Stomach smooth muscle (tissue), 2 donors: Measurements from ENCODE around the gene LSM4.

Source experiments
- H3K27ac ChIP-seq: one replicate; pipeline ENCODE4 v1.7.0; 2013; ENCODE audit warnings: mild to moderate bottlenecking, low read length, inconsistent platforms
- H3K27me3 ChIP-seq, 2 donors: one replicate each; pipeline ENCODE4 v1.7.0; 2013; ENCODE audit warnings: low read length in 2 of 2; ENCODE audit not compliant: insufficient read depth in 2 of 2, control insufficient read depth in 1 of 2
- H3K36me3 ChIP-seq, 2 donors: one replicate each; pipeline ENCODE4 v1.7.0; 2013; ENCODE audit warnings: low read length in 2 of 2; ENCODE audit not compliant: control insufficient read depth in 2 of 2, insufficient read depth in 2 of 2
- H3K4me1 ChIP-seq: one replicate; pipeline ENCODE4 v1.7.0; 2013; ENCODE audit warnings: low read length; ENCODE audit not compliant: control insufficient read depth, insufficient read depth
- H3K4me3 ChIP-seq, 2 donors: one replicate each; pipeline ENCODE4 v1.7.0; 2013; ENCODE audit warnings: low read length in 2 of 2
- H3K9ac ChIP-seq, 2 donors: one replicate each; pipeline ENCODE4 v1.7.0; 2013; ENCODE audit warnings: low read length in 2 of 2, mild to moderate bottlenecking in 1 of 2
- H3K9me3 ChIP-seq, 2 donors: one replicate each; pipeline ENCODE4 v1.7.0; 2013; ENCODE audit warnings: low read length in 2 of 2; ENCODE audit not compliant: control insufficient read depth in 2 of 2
- donor health status: healthy.
- donor health status: Pancreatic carcinoma.

The LSM4 gene

DNA sequence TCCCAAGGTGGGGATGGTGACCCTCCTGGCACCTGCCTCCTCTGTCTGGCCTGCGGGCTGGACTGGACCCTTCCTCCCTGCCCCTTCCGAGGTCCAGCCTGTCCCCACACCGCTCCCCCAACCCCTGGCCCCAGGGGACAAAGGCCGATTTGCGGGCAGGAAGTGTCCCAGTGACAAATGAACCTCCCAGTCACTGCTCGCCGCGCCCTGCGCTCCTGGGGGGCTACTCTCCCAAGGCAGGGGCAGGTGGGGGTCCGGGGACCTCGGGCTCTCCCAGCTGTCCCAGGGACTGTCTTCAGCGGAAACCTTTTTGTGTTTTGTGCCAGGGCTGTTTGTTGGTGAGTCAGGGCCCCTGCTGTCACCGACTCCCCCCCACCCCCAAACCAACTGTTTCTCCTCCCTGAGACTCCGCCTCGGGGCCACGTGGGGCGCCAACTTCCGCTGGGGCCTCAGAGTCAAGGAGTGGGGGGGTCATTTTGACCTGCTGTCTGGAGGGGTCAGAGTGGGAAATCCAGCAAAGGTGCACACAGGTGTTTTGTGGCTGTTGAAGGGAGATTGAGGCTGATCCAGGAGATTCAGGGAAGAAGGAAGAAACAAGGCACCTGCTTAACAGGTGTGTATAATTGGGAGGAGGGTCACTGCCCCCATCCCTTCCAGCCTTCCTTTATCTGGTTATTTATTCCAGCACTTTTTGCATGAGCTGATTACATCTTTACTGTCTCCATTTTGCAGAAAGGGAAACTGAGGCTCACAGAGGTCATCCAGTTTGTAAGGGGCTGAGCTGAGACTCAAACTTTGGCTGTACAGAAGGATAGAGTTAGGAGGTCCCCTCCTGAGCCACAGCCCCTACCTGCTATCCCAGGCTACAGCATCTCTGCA, 18.4 kb upstream of the LSM4 start:
- peak overlapping the region; percentile 53 for H3K27ac ChIP-seq
- peak overlapping the region; percentile 69 to 72 for H3K9ac ChIP-seq
- no peaks in the 10 kb centered on the region for H3K9me3 ChIP-seq
- no peaks in the 10 kb centered on the region for H3K27me3 ChIP-seq
- peaks cover 0 to under 1% of the 10 kb centered on the region in 2 donors for H3K36me3 ChIP-seq
- peak overlapping the region; percentile 73 to 91 for H3K4me3 ChIP-seq
- peaks cover 26% of the 10 kb centered on the region for H3K4me1 ChIP-seq

GRCh38 chr19:18340190-18340989, 17.5 kb upstream of the LSM4 start, which contains the start of gene PGPEP1:
TSS of gene PGPEP1 (plus strand) at chr19:18340598. CDS start at chr19:18340682, 84 bp downstream.
- Histone ChIP-seq H3K27me3 (no peaks in the 10 kb centered on the region), H3K9me3 (no peaks in the 10 kb centered on the region), H3K27ac (peak within 1 kb of the TSS; percentile 53), H3K4me3 (peak within 1 kb of the TSS; percentile 73 to 91), H3K36me3 (no peaks in the 10 kb centered on the region), H3K4me1 (peaks cover 26% of the 10 kb centered on the region), H3K9ac (peak within 1 kb of the TSS; percentile 69 to 72)

- Histone ChIP-seq H3K9me3 (no peaks in the 10 kb centered on the region), H3K4me1 (peaks cover 26% of the 10 kb centered on the region), H3K27ac (no peak overlapping the region), H3K9ac (peak overlapping the region; percentile 47 to 72), H3K36me3 (no peaks in the 10 kb centered on the region), H3K27me3 (no peaks in the 10 kb centered on the region), H3K4me3 (peak overlapping the region; percentile 73 to 91)
Observed at GRCh38 chr19:18339723-18340122, 16.8 kb upstream of the LSM4 start.

GRCh38 chr19:18338541-18338940, 15.7 kb upstream of the LSM4 start:
- H3K4me1 ChIP-seq, result peaks cover 24% of the 10 kb centered on the region
- H3K4me3 ChIP-seq, result no peak overlapping the region
- no peaks in the 10 kb centered on the region for H3K27me3 ChIP-seq
- H3K36me3 ChIP-seq, result no peaks in the 10 kb centered on the region
- no peak overlapping the region for H3K27ac ChIP-seq
- no peaks in the 10 kb centered on the region for H3K9me3 ChIP-seq
- no peak overlapping the region for H3K9ac ChIP-seq

DNA sequence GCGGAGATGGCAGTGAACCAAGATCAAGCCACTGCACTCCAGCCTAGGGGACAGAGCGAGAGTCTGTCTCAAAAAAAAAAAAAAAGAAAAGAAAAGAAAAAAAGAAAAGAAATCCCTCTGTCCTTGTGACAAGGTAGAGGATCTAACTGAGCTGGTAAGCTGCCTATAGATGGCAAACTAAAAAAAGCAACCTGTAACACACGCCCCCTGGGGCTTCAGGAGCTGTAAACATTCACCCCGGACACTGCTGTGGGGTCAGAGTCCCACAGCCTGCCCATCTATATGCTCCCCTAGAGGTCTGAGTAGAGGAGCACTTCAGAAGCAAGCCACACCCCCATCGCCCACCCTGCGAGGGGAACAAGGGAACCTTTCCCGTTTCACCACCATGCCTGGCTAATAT, 13.2 kb upstream of the LSM4 start:
- Histone ChIP-seq H3K4me3 (no peak overlapping the region), H3K27ac (no peak overlapping the region), H3K9ac (no peak overlapping the region), H3K9me3 (no peaks in the 10 kb centered on the region), H3K4me1 (peaks cover 15% of the 10 kb centered on the region), H3K27me3 (no peaks in the 10 kb centered on the region), H3K36me3 (no peaks in the 10 kb centered on the region)

- no peak overlapping the region for H3K4me3 ChIP-seq
- H3K9ac ChIP-seq, result no peak overlapping the region
- H3K27me3 ChIP-seq, result no peaks in the 10 kb centered on the region
- peaks cover 6% of the 10 kb centered on the region for H3K4me1 ChIP-seq
- no peak overlapping the region for H3K27ac ChIP-seq
- H3K9me3 ChIP-seq, result no peaks in the 10 kb centered on the region
- H3K36me3 ChIP-seq, result no peaks in the 10 kb centered on the region
Observed at GRCh38 chr19:18333680-18334079, 10.8 kb upstream of the LSM4 start.

DNA sequence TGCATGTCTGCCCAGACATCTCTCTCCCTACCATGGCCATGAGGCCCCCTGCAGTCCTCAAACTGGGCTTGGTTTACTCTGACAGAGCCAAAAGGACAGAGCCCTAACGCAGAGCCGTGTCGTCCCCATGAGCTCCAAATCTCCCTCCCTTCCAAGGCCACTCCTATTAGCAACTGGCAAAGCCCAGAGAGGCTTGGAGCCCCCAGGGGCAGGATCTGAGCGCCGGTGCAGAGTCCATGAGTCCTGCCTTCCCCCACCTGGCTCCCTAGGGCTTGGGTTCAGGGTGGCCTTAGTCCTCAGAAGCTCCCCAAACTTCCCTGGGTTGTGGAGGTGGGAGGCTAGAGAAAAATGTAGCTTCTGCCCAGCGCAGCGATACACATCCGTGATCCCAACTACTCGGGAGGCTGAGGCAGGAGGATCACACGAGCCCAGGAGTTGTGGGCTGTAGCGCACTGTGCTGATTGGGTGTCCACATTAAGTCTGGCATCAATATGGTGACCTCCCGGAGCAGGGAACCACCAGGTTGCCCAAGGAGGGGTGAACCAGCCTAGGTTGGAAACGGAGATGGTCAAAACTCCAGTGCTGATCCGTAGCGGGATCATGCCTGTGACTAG, 10.1 kb upstream of the LSM4 start:
- H3K27ac ChIP-seq, result no peak overlapping the region
- no peaks in the 10 kb centered on the region for H3K9me3 ChIP-seq
- no peaks in the 10 kb centered on the region for H3K27me3 ChIP-seq
- peaks cover 6% of the 10 kb centered on the region for H3K4me1 ChIP-seq
- H3K4me3 ChIP-seq, result no peak overlapping the region
- H3K9ac ChIP-seq, result no peak overlapping the region
- H3K36me3 ChIP-seq, result no peaks in the 10 kb centered on the region

GRCh38 chr19:18330868-18331267, 8.0 kb upstream of the LSM4 start:
- no peaks in the 10 kb centered on the region for H3K9me3 ChIP-seq
- no peak overlapping the region for H3K4me3 ChIP-seq
- H3K9ac ChIP-seq, result no peak overlapping the region
- H3K4me1 ChIP-seq, result peaks cover 6% of the 10 kb centered on the region
- no peaks in the 10 kb centered on the region for H3K36me3 ChIP-seq
- H3K27ac ChIP-seq, result no peak overlapping the region
- no peaks in the 10 kb centered on the region for H3K27me3 ChIP-seq

DNA sequence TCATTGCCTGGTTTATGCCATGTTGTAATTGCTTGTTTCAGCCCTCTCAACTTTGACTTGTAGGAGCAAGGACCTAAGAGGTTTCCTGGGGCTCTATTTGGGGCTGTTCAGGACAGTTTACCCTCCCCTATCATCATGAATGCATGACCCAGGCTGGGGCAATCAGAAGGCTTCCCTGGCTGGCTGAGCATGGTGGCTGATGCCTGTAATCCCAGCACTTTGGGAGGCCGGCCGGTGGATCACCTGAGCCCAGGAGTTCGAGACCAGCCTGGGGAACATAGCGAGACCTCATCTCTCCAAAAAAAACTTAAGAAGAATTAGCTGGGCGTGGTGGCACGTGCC, 6.1 kb upstream of the LSM4 start:
- H3K4me3 ChIP-seq, result peak overlapping the region; percentile 55 to 71
- no peaks in the 10 kb centered on the region for H3K27me3 ChIP-seq
- H3K4me1 ChIP-seq, result peaks cover 11% of the 10 kb centered on the region
- peak overlapping the region; percentile 36 to 73 for H3K9ac ChIP-seq
- peak overlapping the region; percentile 68 for H3K27ac ChIP-seq
- no peaks in the 10 kb centered on the region for H3K36me3 ChIP-seq
- no peaks in the 10 kb centered on the region for H3K9me3 ChIP-seq

DNA sequence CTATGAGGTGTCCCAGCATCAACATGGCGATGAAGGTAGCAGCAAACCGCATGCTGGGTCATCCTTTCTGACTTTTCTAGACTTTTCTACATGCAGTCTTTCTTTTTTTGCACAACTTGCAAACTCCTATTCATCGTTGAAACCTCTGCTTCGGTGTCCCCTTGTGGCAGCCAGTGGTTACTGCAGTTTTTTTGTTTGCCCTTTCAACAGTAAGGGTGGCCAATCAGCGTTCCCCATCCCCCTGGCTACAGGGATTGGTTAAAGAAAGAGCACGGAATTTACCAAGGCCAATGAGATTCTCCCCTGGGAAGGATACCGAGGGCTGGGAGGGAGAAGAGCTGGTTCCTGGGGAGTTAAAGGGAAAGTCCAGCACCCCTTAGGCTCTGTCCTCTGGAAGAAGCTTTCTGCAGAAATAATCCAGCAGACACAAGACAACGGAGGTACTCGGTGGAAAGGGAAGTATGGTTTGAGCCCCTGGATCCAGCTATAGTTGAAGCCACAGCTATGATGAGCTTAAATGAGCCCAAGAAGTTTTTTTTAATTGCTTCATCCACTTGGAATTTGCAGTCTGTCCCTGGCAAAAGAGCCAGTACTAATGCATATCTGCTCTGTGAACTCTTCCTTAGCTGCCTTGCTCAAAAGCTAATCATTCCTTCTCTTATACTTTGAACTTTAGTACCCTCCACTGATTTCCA, 5.6 kb upstream of the LSM4 start:
- no peaks in the 10 kb centered on the region for H3K9me3 ChIP-seq
- peak overlapping the region; percentile 36 to 73 for H3K9ac ChIP-seq
- H3K4me1 ChIP-seq, result peaks cover 15% of the 10 kb centered on the region
- peak overlapping the region; percentile 55 to 71 for H3K4me3 ChIP-seq
- no peaks in the 10 kb centered on the region for H3K36me3 ChIP-seq
- H3K27me3 ChIP-seq, result no peaks in the 10 kb centered on the region
- H3K27ac ChIP-seq, result peak overlapping the region; percentile 68
